Measurements from ENCODE around the gene LMX1A.

The LMX1A gene

DNA sequence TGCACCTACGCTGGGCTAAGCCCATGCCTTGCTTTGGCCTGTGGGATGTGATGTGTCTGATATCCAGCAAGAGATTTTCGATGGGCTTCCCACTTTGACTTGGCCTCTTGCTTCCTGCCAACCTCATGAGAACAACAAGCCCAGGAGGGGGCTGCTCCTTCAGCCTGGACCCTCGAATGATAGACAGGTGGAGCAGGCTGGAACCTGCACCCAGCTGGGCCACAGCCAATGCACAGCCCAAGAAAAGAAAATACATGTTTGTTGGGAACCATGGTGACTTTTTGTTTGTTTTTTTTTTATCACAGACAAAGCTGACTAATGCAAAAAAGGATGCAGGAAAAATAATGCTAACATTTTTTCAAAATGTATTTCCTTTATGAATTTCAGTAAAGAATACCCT, 144.3 kb downstream of the LMX1A start:
- no peak for DNase-seq

DNA sequence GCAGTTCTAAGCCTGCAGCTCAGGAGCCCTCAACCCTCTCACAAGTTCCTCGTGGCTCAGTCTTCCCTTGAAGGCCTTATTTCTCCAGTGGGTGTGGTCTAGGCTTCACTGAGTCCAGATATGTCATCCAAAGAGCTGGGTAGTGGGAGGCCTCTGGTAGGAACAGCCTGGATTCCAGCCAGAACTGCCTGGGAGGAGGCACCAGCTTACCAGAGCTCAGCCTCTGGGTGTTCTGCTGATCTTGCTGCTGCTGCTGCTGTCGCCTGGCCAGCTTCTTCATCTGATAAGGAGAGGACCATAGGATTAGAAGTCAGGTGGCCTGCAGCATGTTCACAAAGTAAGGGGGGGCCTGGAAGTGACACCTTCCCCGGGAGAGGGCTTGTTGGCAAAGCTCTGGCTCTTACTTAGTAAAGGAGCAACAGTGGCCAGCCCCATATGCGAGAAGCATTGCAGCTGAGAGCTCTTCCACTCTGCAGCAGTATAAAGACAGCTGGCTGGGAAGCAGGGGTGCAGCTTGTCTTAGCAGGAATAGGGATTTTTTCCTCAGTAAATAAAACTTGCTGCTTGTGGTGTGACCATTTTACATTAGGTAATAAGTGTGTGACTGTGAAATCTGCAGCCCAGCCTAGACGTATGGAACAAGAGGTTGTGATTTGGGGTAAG, 148.5 kb downstream of the LMX1A start:
- no peak for DNase-seq

DNA sequence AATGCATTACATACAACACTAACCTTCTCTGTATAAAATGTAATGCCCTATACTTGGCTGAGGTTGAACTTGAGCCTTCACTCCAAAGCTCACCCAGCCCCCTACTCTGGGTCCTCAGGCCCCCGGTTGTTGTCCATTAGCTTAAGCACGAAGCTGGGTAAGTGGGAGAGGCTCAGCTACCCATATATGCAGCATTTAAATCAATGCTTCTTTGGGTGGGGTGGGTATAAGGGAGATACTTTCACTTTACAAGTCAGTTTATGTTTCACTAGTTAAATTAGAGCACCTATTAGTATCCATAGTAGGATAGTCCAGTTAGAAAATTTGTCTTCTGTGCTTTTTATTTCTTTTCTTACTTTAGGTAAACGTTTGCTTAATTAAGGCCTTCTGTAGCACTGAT, 151.4 kb downstream of the LMX1A start:
- DNase-seq, result no peak

DNA sequence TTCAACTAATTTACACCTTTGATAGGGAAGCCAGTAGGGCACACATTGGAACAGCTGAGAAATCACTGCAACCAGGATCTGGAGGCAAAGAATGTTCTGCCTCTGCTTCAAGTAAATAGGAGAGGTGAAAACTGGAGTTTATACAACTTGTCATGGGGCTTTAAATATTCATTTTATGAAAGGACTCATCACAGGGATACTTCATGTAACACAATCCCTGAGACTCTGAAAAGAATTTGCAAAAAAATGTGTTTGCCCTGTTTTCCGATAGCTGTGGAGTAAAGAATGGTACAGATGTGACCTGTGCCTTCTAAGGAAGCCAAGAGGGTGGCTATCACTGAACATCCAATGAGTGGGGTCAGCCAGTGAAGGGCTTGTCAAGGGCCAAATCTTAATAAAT, 152.0 kb downstream of the LMX1A start:
- no peak for DNase-seq

DNA sequence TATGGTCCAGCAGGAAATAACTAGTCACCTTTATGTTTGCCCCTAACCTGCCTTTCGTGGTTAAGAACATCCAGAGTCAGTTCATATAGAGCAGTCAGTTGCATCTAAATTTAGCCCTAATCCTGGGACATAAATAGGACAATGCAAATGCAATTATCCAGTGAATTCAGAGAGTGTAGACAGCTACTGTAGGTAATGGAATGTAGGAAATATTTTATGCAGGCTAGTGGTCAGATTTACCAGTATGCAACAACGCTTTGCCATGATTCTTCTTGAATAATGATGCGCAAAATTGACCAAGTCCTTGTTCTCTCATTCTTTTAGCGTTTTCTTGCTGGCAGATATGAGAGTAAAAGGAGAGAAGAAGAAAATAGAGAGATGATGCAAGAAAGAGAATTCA, 165.4 kb downstream of the LMX1A start:
- DNase-seq, result no peak

DNA sequence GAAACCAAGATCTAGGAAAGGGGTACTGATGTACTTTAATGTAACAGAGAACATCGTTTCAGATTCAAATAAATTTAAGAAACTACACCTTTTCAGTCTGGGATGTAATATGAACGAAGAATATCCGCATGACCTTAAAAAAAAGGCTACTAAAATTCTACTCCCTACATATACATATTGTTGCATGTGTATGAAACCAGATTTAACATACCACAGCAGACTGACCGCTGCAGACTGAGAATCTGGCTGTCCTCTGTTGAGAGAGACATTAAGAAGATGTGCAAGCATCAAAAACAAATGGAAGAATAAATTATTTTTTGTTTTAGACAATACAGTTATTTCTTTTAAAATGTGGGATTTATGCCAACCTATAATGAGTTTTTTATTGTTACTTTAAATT, 166.6 kb downstream of the LMX1A start:
- DNase-seq, result no peak

DNA sequence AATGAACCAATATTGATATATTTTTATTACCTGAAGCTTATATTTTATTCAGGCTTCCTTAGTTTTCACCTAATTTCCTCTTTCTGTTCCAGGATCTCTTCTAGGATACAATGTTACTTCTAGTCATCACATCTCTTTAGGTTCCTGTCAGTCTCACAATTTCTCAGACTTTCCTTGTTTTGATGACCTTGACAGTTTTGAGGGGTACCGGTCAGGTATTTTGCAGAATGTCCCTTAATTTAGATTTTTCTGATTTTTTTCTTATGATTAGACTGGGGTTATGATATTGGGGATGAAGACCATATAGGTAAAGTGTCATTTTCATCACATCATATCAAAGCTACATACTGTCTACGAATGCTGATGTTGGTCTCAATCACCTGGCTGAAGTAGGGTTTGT, 167.5 kb downstream of the LMX1A start:
- DNase-seq, result no peak

DNA sequence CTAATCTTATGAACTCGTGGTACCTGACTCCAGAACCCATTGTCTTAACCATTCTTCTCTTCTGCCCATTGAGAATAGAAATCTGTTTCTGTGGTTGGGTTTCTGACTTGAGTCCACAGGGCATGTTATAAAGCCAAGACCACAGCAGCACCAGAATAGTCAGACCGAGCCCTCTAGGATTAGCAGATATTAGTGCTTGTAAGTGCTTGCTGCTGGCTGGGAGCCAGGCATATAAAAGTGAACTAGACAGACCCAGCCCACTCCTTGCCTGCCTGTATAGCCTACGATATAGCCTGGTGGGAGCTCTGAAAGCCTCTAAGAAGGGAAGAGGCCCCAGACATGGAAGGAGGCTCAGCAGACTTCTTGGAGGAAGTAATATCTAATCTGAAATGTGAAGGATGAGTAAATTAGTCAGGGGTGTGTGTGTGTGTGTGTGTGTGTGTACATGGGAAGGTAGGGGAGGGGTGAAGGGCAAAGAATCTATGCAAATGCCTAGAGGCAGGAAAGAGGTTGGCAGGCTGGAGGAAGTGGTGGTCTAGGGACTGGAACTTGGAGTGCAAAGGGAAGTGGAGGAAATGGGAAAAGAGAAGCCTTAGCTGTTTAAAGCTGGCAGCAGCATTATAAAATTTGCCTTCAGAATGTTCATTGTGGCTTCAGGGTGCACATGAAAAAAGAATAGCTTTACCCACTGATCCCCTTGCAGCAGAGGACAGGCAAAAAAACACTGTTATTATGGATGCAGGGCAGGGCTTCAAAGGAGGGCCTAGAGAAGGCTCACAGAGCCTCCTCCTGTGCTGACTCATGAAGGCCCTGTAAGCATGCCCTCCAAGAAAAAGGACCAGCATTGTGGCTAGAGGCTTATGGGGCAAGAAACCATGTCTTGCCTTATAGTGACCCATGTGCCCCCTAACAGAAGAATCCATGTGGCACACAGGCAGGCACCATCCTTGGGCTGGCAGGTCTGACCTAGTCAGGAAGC, 169.2 kb downstream of the LMX1A start:
- no peak for DNase-seq

DNA sequence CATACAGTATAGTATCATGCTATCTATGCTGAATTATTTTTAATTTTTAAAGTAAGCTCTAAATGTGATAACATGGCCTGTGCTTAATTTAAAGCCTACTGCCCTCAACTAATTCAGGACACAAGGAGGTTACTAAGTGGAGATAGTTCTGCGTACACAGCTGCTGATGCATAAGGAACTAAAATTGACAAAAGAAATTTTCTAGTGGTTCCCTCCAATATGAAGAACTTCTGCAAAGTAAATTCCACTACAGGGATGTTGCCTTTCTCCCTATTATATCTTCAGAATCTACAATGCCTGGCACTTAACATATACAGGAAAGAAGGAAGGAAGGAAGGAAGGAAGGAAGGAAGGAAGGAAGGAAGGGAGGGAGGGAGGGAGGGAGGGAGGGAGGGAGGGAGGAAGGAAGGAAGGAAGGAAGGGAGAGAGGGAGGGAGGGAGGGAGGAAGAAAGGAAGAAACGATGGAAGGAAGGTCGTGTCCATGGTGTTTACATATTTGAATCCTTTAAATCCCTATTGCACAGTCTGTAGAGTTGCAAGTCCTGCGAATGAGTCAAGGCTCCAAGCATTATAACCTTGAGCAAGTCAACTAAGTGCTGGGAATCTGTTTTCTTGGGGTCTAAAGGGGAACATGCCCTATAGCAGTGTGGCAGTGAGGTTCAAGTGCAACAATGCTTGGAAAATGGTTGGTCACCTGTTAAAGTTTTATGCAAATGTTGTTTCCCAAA, 171.2 kb downstream of the LMX1A start:
- no peak for DNase-seq

DNA sequence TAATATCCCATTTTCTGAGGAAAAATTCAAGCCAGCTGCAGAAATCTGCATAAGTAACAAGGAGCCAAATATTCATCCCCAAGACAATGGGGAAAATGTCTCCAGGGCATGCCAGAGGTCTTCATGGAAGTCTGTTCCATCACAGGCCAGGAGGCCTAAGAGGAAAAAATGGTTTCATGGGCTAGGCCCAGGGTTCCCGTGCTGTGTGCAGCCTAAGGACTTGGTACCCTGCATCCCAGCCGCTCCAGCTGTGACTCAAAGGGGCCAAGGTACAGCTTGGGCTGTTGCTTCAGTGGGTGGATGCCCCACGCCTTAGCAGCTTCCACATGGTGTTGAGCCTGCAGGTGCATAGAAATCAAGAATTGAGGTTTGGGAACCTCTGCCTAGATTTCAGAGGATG, 173.5 kb downstream of the LMX1A start:
- DNase-seq, result no peak

DNA sequence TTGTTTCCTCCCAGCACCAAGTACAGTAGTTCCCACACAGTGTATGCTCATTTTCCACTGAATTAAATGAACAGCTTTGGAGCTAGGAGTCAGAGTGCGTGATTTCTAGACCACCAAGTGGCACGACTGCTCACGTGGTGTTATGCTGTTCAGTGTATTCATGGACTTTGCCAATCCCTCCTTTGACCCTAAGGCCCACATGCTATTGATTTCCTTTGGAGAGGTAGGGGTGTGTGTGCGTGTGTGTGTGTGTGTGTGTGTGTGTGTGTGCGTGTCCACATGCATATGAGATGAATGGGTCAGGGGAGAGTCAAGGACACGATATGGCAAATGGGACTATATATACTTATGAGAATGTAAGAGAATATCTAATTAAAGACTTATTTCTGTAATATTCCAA, 177.2 kb downstream of the LMX1A start:
- DNase-seq, result no peak

DNA sequence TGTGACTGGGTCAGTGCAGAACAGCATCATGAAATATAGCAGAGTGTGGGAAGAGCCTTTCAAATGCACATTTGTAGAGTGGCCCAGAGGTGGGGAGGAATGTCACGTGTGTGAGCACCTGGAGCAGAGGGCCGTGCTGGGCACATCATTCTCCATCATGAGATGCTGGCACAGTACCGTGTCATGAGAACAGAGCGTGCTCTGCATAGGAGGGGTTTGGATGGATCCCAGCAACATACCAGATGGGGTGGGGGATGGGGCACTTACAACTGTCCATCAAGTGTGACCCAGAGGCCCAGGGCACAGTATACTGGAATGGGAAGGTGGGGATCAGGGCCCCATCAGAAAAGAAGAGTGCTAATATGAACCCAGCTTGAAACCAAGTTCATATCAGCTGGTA, 182.0 kb downstream of the LMX1A start:
- no peak for DNase-seq

DNA sequence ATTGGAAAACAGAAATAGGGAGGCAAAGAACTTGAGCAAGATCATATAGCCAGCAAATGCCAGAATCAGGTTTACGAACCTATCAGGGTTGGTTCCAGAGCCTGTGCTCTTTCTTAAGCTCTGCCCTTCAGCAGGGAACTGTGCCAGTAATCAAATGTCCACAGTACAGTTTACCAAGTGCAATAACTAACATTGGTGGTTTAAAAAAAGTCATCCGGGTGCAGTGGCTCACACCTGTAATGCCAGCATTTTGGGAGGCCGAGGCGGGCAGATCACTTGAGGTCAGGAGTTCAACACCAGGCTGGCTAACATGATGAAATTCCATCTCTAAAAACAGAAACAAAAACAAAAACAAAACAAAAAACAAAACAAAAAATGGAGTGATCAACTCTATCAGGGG, 182.7 kb downstream of the LMX1A start:
- DNase-seq, result no peak

DNA sequence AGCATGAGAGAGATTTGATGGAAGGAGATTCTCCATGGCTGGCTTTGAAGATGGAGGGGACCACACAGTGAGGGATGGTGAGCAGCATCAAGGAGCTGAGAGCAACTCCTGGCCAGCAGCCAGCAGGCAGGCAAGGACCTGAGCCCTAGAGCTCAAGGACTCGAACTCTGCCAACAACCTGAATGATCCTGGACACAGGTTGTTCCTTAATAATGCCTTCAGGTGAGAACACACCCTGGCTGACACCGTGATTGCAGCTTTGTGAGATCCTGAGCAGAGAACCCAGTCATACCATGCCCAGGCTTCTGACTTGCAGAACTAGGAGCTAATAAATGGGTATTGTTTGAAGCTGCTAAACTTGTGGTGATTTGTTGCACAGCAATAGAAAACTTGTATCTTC, 183.1 kb downstream of the LMX1A start:
- DNase-seq, result no peak

DNA sequence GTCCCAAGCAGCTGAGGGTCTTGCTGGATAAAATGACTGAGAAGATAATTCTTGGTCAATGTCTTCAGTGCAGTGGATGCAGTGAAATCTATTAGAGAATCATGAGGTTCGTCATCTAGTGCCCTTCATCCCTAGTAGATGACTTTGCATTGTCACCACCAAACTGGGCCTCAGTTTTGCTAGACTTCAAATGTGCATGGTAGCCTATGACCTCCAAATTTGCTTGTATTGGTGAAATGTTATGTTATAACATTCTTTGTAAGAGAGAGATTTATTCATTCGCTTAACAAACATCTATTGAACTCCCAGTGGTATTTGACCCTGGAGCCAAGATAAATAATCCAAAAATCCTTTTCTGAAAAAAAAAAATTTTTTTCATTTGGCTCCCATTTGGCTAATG, 183.8 kb downstream of the LMX1A start:
- no peak for DNase-seq

DNA sequence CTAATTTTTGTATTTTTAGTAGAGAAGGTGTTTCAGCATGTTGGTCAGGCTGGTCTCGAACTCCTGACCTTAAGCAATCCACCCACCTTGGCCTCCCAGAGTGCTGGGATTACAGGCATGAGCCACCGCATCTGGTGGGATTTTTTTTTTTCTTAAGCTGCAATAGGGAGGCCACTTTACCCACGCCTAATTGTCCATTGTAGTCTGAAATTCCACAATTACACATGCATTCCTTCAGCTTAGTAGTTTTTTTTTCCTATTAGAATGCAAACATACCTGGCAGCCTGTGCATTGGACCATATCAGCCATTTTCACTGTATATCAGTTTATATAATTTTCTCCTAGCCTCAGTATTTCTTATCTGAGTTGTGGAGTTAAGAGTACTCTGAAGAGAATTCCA, 186.8 kb downstream of the LMX1A start:
- no peak for DNase-seq

DNA sequence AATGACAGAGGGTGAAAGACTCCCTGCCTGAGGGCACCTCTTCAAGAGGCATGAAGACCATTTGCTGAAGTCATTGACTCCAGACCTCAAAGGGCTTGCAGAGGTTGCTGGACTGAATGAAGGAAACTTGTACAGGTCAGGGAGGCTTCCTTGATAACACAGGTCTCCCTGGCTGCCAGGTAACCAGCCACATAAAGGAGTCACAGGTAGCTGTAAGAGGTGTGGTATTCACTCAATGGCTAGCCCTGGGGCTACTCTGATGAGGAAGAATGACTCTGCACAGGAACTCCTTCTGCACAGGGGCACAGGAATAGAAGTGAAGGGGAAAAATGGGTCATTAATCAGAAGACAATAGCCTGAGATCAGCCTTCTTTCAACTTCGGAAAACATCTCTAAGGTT, 187.5 kb downstream of the LMX1A start:
- no peak for DNase-seq

DNA sequence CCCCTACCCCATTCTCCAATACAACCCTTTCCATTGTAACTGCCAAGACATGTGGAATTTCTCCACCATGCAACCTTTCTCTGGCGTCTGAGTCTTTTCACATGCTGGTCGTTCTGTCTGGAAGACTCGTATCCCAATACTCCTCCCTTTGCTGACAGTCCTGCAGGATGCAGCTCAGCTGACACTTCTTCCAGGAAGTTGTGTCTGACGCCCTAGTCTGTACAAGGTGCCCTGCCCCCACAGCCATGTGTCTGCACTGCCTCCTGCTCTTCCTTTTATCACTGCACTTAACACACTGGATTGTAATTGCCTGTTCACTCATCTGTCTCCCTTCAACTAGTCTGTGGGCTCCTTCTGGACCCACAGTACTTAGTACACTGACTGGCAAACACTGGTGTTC, 188.0 kb downstream of the LMX1A start:
- no peak for DNase-seq

DNA sequence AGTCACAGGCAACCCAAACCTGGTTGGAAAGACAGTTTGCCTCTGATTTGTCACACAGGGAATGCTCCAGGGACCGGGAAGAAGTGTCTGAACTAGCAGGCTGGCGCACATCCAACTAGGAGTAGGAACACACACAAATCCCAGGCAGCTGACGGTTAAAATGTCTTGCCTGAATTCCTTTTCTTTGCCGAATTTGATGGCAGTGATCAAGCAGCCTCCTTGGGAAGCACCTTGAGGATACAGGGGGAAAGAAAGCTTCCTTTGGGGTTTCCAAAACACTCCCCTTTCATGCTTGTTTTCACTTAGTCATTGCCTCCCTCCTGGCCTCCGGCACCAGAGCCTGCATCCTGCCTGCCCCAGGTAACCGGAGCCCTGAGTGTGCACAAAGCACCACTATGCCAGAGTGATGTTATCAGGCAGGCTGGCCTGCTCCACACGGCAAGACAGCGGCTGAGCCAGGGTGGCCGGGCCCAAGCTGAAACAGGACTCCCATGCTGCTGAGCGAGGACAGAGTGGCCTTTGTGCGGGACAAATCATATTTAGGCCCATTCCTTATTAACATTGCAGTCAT, 193.8 kb downstream of the LMX1A start:
- DNase-seq, result no peak

DNA sequence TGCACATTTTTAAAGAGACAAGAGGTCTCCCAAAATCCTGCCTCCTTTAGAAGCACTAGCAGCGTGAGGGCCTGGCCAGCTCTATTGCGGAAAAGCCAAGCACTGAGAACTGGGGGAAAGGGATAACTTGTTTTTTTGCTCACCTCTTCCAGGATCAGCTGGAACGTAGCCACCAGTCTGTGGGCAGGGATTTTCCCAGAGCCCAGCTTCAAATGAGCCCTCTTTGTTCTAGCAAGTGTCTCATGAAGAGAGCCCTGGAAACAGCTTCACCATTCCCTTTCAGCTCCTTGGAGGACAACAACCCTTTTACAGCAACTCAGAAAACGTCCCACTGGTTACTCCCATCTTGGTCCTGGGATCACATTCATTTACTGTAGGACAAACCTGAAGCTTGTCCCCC, 195.4 kb downstream of the LMX1A start:
- no peak for DNase-seq

DNA sequence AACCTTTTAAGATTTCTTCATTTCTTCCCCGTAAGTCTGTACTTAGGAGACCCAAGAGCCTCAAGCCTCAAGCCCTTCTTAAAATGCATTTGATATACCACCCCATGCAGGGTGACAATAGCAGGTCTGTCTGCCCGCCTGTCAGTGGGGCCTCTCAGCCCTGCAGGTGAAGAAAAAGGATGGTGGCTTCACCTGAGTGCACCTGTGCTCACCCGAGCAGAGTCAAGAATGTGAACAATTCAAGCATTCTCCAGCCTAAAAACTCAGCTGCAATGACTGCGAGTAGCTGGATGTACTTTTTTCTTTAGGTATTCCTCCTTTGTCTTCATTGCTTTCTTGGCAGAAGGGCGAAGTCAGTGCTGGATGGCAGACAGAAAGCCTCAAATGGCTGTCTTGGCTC, 203.3 kb downstream of the LMX1A start:
- DNase-seq, result no peak

DNA sequence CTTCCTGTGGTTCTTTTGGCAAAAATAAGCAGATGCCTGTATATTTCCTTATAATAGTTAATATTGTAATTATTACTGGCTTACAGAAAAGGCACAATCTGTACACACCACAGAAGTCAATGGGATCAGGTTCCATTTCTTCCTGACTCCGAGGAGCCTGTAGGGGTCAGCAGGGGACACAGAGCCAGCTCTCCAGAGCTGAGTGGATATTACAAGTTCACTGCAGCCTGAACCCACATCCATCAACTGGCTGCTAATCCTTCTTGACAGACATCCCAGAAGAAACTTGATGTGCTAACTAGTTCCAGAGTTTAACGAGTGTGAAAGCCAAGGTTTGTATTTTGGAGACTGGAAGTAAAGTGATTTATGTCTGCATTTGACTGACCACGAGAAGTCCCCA, 203.8 kb downstream of the LMX1A start:
- no peak for DNase-seq

DNA sequence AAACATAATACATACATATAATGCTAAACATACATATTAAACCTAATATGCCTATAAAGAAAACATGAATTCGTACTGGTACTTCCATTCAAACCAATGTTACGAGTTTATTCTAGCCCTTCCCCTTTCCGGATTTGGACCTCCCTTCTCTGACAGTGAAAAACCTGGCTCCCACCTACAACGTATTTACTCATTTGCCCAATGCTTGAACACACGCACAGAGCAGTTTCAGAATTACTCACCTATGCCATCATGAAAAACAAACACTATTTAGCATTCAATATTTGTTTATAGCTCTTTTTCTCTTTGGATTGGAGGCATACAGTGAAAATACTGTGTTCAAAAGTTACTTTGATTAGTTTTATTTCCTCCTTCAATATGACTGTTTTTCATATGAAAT, 204.4 kb downstream of the LMX1A start:
- no peak for DNase-seq

All from CD4-positive, alpha-beta T cell treated with Interleukin-12 subunit alpha and Interleukin-12 subunit beta, for 1 hour (primary cell).